H1 (cell line): ENCODE results near the gene CMIP. TPM values are rescaled to one million over a fixed set of nuclear protein-coding genes. Genes with fewer than 3 reads are reported as not detected.

Experiments used
- CTCF ChIA-PET: fragments of 300-600 bp; sonication (Branson Sonifier 250); formaldehyde crosslinking; loops from one replicate; lab custom pipeline; 2021; ENCODE audit not compliant: partially characterized antibody; lab: Charles Lee
- POLR2A ChIA-PET: fragments of 300-600 bp; sonication (Branson Sonifier 250); formaldehyde crosslinking; loops from one replicate; lab custom pipeline; 2021; ENCODE audit warnings: inconsistent platforms; ENCODE audit not compliant: partially characterized antibody; lab: Charles Lee
- DNase-seq, 2 experiments: peaks; one replicate each; pipeline versions ENCODE4 v3.0.0 to v3.0.0-alpha.2; 2010 to 2022; ENCODE audit warnings: low spot score in 2 of 2, low read depth in 1 of 2, mixed read lengths in 1 of 2
- FAIRE-seq: peaks from 2 replicates; lab custom pipeline; 2011; peaks lifted over from hg19 to GRCh38; lab: Jason Lieb, UNC
- H2AFZ ChIP-seq: 2 replicates; pipeline ENCODE4 v1.8.1; 2012; ENCODE audit warnings: low read length, inconsistent platforms
- H2AK5ac ChIP-seq: 2 replicates; pipeline ENCODE4 v1.6.1; 2013; ENCODE audit warnings: low read depth, low read length
- H2BK120ac ChIP-seq: replicated peaks from 2 replicates; pipeline ENCODE3; 2013; ENCODE audit warnings: low read depth, low read length, inconsistent platforms
- H2BK12ac ChIP-seq: 2 replicates; pipeline ENCODE4 v1.6.1; 2013; ENCODE audit warnings: low read depth, low read length
- H2BK15ac ChIP-seq: 2 replicates; pipeline ENCODE4 v1.6.1; 2013; ENCODE audit warnings: low read length
- H2BK20ac ChIP-seq: 2 replicates; pipeline ENCODE4 v1.6.1; 2013; ENCODE audit warnings: low read length
- H2BK5ac ChIP-seq: 2 replicates; pipeline ENCODE4 v1.6.1; 2013; ENCODE audit warnings: low read depth, low read length
- H3K14ac ChIP-seq: 2 replicates; pipeline ENCODE4 v1.6.1; 2013; ENCODE audit warnings: inconsistent platforms; ENCODE audit not compliant: insufficient read length
- H3K18ac ChIP-seq: 2 replicates; pipeline ENCODE4 v1.6.1; 2013; ENCODE audit warnings: low read length; ENCODE audit errors: extremely low read depth
- H3K23ac ChIP-seq: 2 replicates; pipeline ENCODE4 v1.6.1; 2013; ENCODE audit warnings: inconsistent platforms; ENCODE audit not compliant: insufficient read length
- H3K23me2 ChIP-seq: 2 replicates; pipeline ENCODE4 v1.6.1; 2013; ENCODE audit warnings: low read depth, low read length
- H3K27ac ChIP-seq: 2 replicates; pipeline ENCODE4 v1.6.1; 2011; ENCODE audit warnings: low read depth, low read length, inconsistent platforms
- H3K27me3 ChIP-seq, 4 experiments: replicated peaks in 1 of 4; 1 replicate in 1 of 4; 2 replicates in 3 of 4; pipeline versions ENCODE4 v1.6.1 to v1.8.1; 2011 to 2013; ENCODE audit warnings: low read length in 3 of 4, mild to moderate bottlenecking in 3 of 4, inconsistent platforms in 2 of 4, mixed read lengths in 2 of 4, moderate library complexity in 1 of 4; ENCODE audit not compliant: control insufficient read depth in 3 of 4, insufficient read depth in 3 of 4; ENCODE audit errors: extremely low read depth in 1 of 4
- H3K36me3 ChIP-seq, 4 experiments: 2 replicates each; pipeline versions ENCODE4 v1.6.1 to v1.8.1; 2011 to 2013; ENCODE audit warnings: mild to moderate bottlenecking in 4 of 4, low read length in 3 of 4, moderate library complexity in 2 of 4, control low read depth in 1 of 4, inconsistent platforms in 1 of 4; ENCODE audit not compliant: insufficient read depth in 4 of 4, control insufficient read depth in 2 of 4
- H3K4ac ChIP-seq: replicated peaks from 2 replicates; pipeline ENCODE3; 2013; ENCODE audit warnings: low read length, low read depth, mixed read lengths, inconsistent platforms; ENCODE audit not compliant: insufficient read length
- H3K4me1 ChIP-seq, 4 experiments: replicated peaks in 1 of 4; 1 replicate in 1 of 4; 2 replicates in 3 of 4; pipeline versions ENCODE4 v1.6.1 to v1.8.1; 2011 to 2013; ENCODE audit warnings: low read length in 3 of 4, inconsistent platforms in 2 of 4, mixed read lengths in 1 of 4; ENCODE audit not compliant: insufficient read depth in 4 of 4, control insufficient read depth in 3 of 4
- H3K4me2 ChIP-seq, 2 experiments: 2 replicates each; pipeline versions ENCODE4 v1.6.1 to v1.8.1; 2011 to 2013; ENCODE audit warnings: low read depth in 2 of 2, low read length in 2 of 2, control low read depth in 1 of 2, inconsistent platforms in 1 of 2, mild to moderate bottlenecking in 1 of 2; ENCODE audit not compliant: insufficient read depth in 1 of 2
- H3K4me3 ChIP-seq, 4 experiments: fragments of 200-600, 300-600 bp in 1 of 4; sonication (generic), shearing (Covaris generic), sonication (Bioruptor Twin) in 1 of 4; 2 replicates each; pipeline versions ENCODE4 v1.5.1 to v1.8.1; 2011 to 2016; ENCODE audit warnings: low read length in 4 of 4, low read depth in 3 of 4, control low read depth in 2 of 4, inconsistent platforms in 2 of 4, mild to moderate bottlenecking in 2 of 4, mixed read lengths in 1 of 4, moderate library complexity in 1 of 4; ENCODE audit not compliant: insufficient read depth in 2 of 4; ENCODE audit errors: extremely low read depth in 1 of 4
- H3K56ac ChIP-seq: replicated peaks from 2 replicates; pipeline ENCODE3; 2013; ENCODE audit warnings: low read depth, mild to moderate bottlenecking, mixed read lengths, low read length, inconsistent platforms; ENCODE audit not compliant: insufficient read length
- H3K79me1 ChIP-seq: 2 replicates; pipeline ENCODE4 v1.6.1; 2013; ENCODE audit warnings: low read depth, low read length, control low read depth
- H3K79me2 ChIP-seq, 2 experiments: 2 replicates each; pipeline versions ENCODE4 v1.6.1 to v1.8.1; 2012 to 2013; ENCODE audit warnings: low read length in 2 of 2, mild to moderate bottlenecking in 2 of 2, inconsistent platforms in 1 of 2; ENCODE audit not compliant: insufficient read depth in 2 of 2, control insufficient read depth in 1 of 2
- H3K9ac ChIP-seq, 4 experiments: replicated peaks in 1 of 4; 1 replicate in 1 of 4; 2 replicates in 3 of 4; pipeline versions ENCODE4 v1.6.1 to v1.8.1; 2011 to 2013; ENCODE audit warnings: low read depth in 3 of 4, low read length in 3 of 4, control low read depth in 2 of 4, mild to moderate bottlenecking in 2 of 4, moderate library complexity in 2 of 4, inconsistent platforms in 1 of 4; ENCODE audit errors: extremely low read depth in 1 of 4
- H3K9me3 ChIP-seq, 2 experiments: 2 replicates each; pipeline versions ENCODE4 v1.6.1 to v1.8.1; 2012 to 2013; ENCODE audit warnings: mild to moderate bottlenecking in 2 of 2, moderate library complexity in 2 of 2, control low read depth in 1 of 2, inconsistent platforms in 1 of 2, low read depth in 1 of 2, low read length in 1 of 2, mixed read lengths in 1 of 2; ENCODE audit not compliant: insufficient read depth in 2 of 2
- H4K20me1 ChIP-seq, 2 experiments: replicated peaks in 1 of 2; 2 replicates each; pipeline versions ENCODE3 to v1.8.1; 2011 to 2013; ENCODE audit warnings: inconsistent platforms in 2 of 2, low read length in 2 of 2, mild to moderate bottlenecking in 1 of 2; ENCODE audit not compliant: insufficient read depth in 2 of 2, control insufficient read depth in 1 of 2
- H4K5ac ChIP-seq: 2 replicates; pipeline ENCODE4 v1.6.1; 2013; ENCODE audit warnings: low read length, low read depth, mixed read lengths, inconsistent platforms; ENCODE audit not compliant: insufficient read length
- H4K8ac ChIP-seq: 2 replicates; pipeline ENCODE4 v1.8.0; 2013; ENCODE audit warnings: mild to moderate bottlenecking, moderate library complexity, low read length, inconsistent platforms; ENCODE audit not compliant: insufficient read depth; ENCODE audit errors: extremely low read depth
- H4K91ac ChIP-seq: replicated peaks from 2 replicates; pipeline ENCODE3; 2013; ENCODE audit warnings: low read length, mixed read lengths, inconsistent platforms; ENCODE audit not compliant: insufficient read length
- EZH2 ChIP-seq: fragments of 200-600 bp; sonication (generic); IDR thresholded peaks from 2 replicates; pipeline ENCODE4 v1.7.1; 2012; ENCODE audit warnings: low read depth, mild to moderate bottlenecking, moderate library complexity, low read length, inconsistent platforms; ENCODE audit not compliant: severe bottlenecking
- KDM5A ChIP-seq: fragments of 200-600 bp; IDR thresholded peaks from 2 replicates; pipeline ENCODE4 v1.7.1; 2012; ENCODE audit warnings: mild to moderate bottlenecking, low read length, inconsistent platforms, mixed read lengths
- NRF1 ChIP-seq: IDR thresholded peaks from 2 replicates; pipeline ENCODE4 v1.6.1; 2011; ENCODE audit warnings: mild to moderate bottlenecking, low read depth, low read length, improper control_type of control experiment
- TAF7 ChIP-seq: optimal IDR thresholded peaks from 2 replicates; pipeline ENCODE3; 2011; ENCODE audit warnings: low read depth, mild to moderate bottlenecking, inconsistent platforms, low read length, moderate library complexity, borderline replicate concordance
- WGBS, 2 experiments: shearing (Covaris generic) in 1 of 2; methylation state at CpG; one replicate each; pipeline versions ENCODE4 v1.1.6 to v1.1.7; 2013 to 2015; ENCODE audit warnings: low lambda C conversion rate in 2 of 2, mixed read lengths in 2 of 2, inconsistent platforms in 1 of 2, low coverage in 1 of 2, missing lambda C conversion rate in 1 of 2; ENCODE audit not compliant: insufficient replicate concordance in 2 of 2, insufficient coverage in 1 of 2, insufficient read length in 1 of 2; ENCODE audit errors: extremely low coverage in 1 of 2, missing lambda C conversion rate in 1 of 2; 5-methylcytosine and 5-hydroxymethylcytosine counted together
- polyA plus RNA-seq, 7 experiments: library from polyadenylated mRNA; depleted of rRNA in 3 of 7; stranded (reverse) in 5 of 7; unstranded in 2 of 7; fragments of >200 nt in 5 of 7; fragments of 200-250 nt in 2 of 7; gene quantifications; 1 replicate in 5 of 7; 2 replicates in 1 of 7; 4 replicates in 1 of 7; pipeline versions ENCODE4 v1.2.1 to v1.2.3, GENCODE V29; 2011 to 2013; ENCODE audit warnings: missing spikeins in 2 of 7, mixed read lengths in 2 of 7
- total RNA-seq: library from RNA; stranded (reverse); fragmentation: NEBNext Ultra II Directional; extraction: Animal tissue kit (Norgen Biotek cat#: 25700); gene quantifications from 2 replicates; pipeline ENCODE4 v1.2.1, GENCODE V29; 2021

The CMIP gene
- total and polyA plus RNA-seq, 2 of the 8 experiments (the other 6 are each of a cell fraction or from before 2014, with no cell fraction given), result 7.9 to 53.2 TPM

- ChIA-PET CTCF (interaction anchor here (0.6 to 4.9 kb wide), 7 partner anchors 10 to 121 kb away, joined by 3 to 23 read pairs (median 3); no protein-coding TSS in a partner anchor), POLR2A (no interaction called here)
- Histone ChIP-seq H3K18ac (no peak overlapping the region), H2BK20ac (no peak overlapping the region), H3K4me1 (peaks cover 0 to 11% (median 8%) of the 10 kb centered on the region in 4 experiments; a peak in 6 of 7 replicates), H3K4me3 (no peak overlapping the region), H2BK5ac (no peak overlapping the region), H3K9ac (no peak overlapping the region), H4K20me1 (peaks cover 0 to 5% of the 10 kb centered on the region in 2 experiments), H3K23me2 (no peaks in the 10 kb centered on the region), H3K9me3 (no peaks in the 10 kb centered on the region), H3K27ac (no peak overlapping the region), H3K14ac (no peak overlapping the region), H2BK15ac (no peak overlapping the region), H2AK5ac (no peak overlapping the region), H2BK120ac (no peak overlapping the region), H3K27me3 (no peaks in the 10 kb centered on the region), H3K4me2 (no peak overlapping the region), H4K91ac (no peak overlapping the region), H3K36me3 (peaks cover 3 to 26% (median 13%) of the 10 kb centered on the region in 4 experiments; a peak in 7 of 8 replicates), H2BK12ac (no peak overlapping the region), H4K8ac (no peak overlapping the region), H4K5ac (no peak overlapping the region), H3K56ac (no peak overlapping the region), H3K79me2 (no peaks in the 10 kb centered on the region), H3K79me1 (no peaks in the 10 kb centered on the region), H3K4ac (no peak overlapping the region), H2AFZ (no peak overlapping the region), H3K23ac (no peak overlapping the region)
- TF ChIP-seq KDM5A, result no peak
- TF ChIP-seq EZH2, result no peak
- no peak for TF ChIP-seq TAF7
- TF ChIP-seq NRF1, result no peak
- WGBS, 2 experiments, result 96% methylated on average over 24 of the region's 26 CpGs; no CpG with 5 or more reads in 1 of the 2 experiments
- DNase-seq (no peak), FAIRE-seq (no peak)
Observed at GRCh38 chr16:81706327-81707295, 262.0 kb downstream of the CMIP start.
